ENCODE data around the gene GDPD2.
A peak's percentile ranks its signal among the peaks of the same experiment; 100 is the strongest.

GDPD2 gene

DNA sequence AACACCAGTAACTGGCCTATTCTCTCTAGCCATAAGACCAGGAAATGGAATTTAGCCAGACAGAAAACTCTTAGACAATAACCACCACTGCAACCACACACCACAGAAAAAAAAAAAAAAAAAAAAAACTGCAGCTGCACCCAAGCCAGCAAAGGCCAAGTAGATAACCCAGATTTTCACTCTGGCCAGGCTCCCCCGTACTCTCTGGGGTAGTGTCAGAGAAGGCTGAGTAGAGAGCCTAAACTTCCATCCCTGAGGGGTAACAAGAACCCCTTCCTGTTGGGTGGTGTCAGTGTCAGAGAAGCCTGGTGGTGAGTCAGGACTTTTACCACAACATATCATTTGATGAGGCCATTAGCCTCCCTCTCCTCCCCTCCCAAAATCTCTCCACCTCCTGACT is 15.9 kb downstream of the GDPD2 start:
- no peak for TF ChIP-seq POLR2A (IDR thresholded peaks at IDR 0.05; ENCODE audit: low read depth, low read length)
- no peak for TF ChIP-seq POLR2AphosphoS5 (IDR thresholded peaks at IDR 0.05; ENCODE audit: low read depth, low read length)
- no peak for TF ChIP-seq TAF1 (IDR thresholded peaks at IDR 0.05; ENCODE audit: borderline replicate concordance, low read depth, low read length)
- DNase-seq (ENCODE audit: insufficient read length) = no peak
- no peak for FAIRE-seq

DNA sequence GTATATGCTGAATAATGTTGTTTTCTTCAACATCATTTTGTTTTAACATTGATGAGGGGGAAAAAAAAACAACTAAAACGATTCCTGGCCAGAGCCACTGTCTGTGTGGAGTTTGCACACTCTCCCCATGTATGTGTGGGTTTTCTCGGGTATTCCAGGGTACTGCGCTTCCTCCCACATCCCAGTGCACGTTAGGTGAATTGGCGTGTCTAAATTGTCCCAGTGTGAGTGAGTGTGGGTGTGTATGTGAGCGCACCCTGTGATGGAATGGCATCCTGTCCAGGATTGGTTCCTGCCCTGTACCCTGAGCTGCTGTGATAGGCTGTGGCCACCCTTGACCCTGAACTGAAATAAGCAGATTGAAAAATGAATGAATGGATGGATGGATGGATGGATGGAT is 19.1 kb downstream of the GDPD2 start:
- DNase-seq (ENCODE audit: insufficient read length) = no peak
- TF ChIP-seq POLR2AphosphoS5 (IDR thresholded peaks at IDR 0.05; ENCODE audit: low read depth, low read length) = no peak
- TF ChIP-seq TAF1 (IDR thresholded peaks at IDR 0.05; ENCODE audit: borderline replicate concordance, low read depth, low read length) = no peak
- TF ChIP-seq POLR2A (IDR thresholded peaks at IDR 0.05; ENCODE audit: low read depth, low read length) = no peak
- FAIRE-seq = no peak

DNA sequence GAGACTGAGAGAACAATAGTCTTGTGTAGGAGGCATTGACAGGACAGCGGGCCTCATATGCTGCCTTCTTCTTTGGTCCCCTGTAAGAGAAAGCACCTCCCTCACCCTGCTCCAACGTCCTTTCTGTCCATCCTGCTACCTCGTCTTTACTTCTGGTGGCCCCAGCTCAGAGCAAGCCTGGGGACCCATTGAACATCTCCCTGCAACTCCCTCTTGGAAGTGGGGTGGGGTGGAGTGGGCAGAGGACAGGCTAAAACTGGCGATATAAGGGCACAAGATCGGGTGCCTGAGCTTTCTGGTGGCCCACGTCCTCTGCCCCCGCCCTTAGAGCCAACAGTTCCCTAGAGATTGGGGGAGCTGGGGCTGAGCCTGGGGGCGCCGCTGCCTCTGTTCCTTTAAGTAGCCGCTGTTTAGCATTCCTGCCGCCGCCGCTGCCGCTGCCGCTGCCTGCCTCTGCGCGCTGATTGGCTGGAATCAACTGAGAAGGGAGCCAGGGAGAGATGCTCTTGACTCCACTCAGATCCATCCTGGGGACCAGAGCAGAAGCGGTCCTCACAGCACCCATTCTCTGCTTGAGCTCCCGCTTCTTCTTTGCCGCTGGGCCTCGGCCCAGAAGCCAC is 21.3 kb downstream of the GDPD2 start, which contains the start of gene DLG3:
TSS of gene DLG3 (plus strand) at position 510 of the 620 bp plus-strand sequence. CDS start 367 bp downstream, outside the sequence.
- no peak for FAIRE-seq
- DNase-seq (ENCODE audit: insufficient read length) = no peak
- no peak for TF ChIP-seq POLR2A (IDR thresholded peaks at IDR 0.05; ENCODE audit: low read depth, low read length)
- no peak for TF ChIP-seq POLR2AphosphoS5 (IDR thresholded peaks at IDR 0.05; ENCODE audit: low read depth, low read length)
- TF ChIP-seq TAF1 (IDR thresholded peaks at IDR 0.05; ENCODE audit: borderline replicate concordance, low read depth, low read length) = no peak

DNA sequence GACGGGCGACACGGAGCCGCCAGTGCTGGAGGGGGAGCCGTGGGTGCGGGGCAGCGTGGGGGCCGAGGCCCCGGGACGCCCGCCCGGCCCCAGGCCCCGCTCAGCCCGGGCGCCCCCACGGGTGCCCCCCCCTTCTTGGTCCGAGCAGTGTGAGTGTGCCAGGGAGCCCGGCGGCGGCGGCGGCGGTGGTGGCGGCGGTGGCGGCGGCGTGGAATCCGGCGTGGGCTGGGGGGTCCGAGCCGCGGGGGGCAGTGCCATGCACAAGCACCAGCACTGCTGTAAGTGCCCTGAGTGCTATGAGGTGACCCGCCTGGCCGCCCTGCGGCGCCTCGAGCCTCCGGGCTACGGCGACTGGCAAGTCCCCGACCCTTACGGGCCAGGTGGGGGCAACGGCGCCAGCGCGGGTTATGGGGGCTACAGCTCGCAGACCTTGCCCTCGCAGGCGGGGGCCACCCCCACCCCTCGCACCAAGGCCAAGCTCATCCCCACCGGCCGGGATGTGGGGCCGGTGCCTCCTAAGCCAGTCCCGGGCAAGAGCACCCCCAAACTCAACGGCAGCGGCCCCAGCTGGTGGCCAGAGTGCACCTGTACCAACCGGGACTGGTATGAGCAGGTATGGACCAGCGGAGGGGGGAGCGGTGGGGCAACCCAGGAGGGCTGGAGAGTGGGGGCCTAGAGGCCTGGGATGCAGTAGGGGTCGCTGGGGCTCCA is 22.0 kb downstream of the GDPD2 start:
- FAIRE-seq = no peak
- DNase-seq (ENCODE audit: insufficient read length) = no peak
- TF ChIP-seq TAF1 (IDR thresholded peaks at IDR 0.05; ENCODE audit: borderline replicate concordance, low read depth, low read length) = no peak
- TF ChIP-seq POLR2AphosphoS5 (IDR thresholded peaks at IDR 0.05; ENCODE audit: low read depth, low read length) = no peak
- TF ChIP-seq POLR2A (IDR thresholded peaks at IDR 0.05; ENCODE audit: low read depth, low read length) = no peak

DNA sequence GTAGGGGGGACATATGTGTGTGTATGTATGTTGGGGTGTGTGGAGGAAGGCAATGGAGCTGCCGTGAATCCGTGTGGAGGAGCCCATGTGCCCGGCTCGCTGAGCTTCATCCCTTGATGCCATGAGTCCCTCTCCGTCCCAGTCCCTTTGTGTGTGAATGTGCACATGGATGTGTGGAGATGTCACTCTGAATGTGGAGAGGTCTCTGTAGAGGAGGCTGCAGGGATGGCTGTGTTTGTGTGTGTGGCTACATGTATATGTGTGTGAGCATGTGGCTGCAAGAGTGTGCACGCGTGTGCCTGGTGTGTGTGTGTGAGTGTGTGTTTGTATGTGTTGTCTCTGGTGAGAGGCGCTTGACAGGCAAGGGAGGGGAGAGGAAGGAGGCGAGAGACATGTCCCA is 22.8 kb downstream of the GDPD2 start:
- DNase-seq (ENCODE audit: insufficient read length) (no peak), FAIRE-seq (peak; percentile 24)
- no peak for TF ChIP-seq POLR2AphosphoS5 (IDR thresholded peaks at IDR 0.05; ENCODE audit: low read depth, low read length)
- no peak for TF ChIP-seq TAF1 (IDR thresholded peaks at IDR 0.05; ENCODE audit: borderline replicate concordance, low read depth, low read length)
- TF ChIP-seq POLR2A (IDR thresholded peaks at IDR 0.05; ENCODE audit: low read depth, low read length) = no peak

DNA sequence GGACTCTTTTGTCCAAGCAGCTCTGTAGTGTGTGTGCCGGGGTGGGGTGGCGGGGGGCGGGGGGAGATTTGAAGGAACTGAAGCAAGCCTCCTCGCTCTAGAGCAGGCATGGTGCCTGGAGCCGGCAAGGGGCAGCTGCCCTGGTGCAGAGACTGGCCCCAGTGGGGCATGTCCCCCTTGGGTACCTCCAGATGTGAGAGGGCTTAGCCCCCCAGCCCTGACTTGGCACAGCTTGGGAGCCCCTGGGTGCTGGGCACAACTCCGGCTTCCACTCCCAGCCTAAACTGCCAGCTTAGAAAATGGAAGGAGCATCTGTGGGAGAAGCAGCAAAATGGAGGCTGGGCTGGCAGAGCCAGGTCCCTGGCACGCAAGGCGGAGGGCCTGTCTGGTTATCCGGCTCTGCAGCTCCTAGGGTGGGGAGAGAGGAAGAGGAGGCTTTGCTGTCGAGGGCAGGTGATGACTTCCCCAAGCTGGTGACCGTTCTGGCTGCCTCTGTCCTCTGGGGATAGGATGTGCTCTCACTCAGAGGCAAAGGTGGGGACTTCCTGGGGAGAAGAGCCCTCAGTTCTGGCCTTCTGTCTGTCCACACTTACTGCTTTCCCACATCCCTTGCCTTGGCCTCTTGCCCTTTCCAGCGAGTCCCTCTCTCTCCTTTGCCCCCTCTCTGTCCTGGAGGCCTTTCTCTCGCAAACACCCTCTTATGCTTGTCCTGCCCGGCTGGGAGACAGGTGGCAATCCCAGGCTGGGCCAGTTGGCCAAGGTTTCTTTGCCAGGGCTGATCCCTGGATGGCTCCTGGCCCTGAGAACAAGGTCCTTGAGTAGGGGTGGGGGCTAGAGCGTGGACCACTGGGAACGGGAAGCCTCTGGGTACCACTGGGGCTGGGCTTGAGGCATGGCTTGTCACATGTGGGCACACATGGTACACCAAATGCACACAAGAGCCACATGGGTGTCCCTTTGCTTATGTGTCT is 23.6 kb downstream of the GDPD2 start:
- no peak for TF ChIP-seq POLR2A (IDR thresholded peaks at IDR 0.05; ENCODE audit: low read depth, low read length)
- no peak for TF ChIP-seq POLR2AphosphoS5 (IDR thresholded peaks at IDR 0.05; ENCODE audit: low read depth, low read length)
- TF ChIP-seq TAF1 (IDR thresholded peaks at IDR 0.05; ENCODE audit: borderline replicate concordance, low read depth, low read length) = no peak
- DNase-seq (ENCODE audit: insufficient read length) (no peak), FAIRE-seq (no peak)

DNA sequence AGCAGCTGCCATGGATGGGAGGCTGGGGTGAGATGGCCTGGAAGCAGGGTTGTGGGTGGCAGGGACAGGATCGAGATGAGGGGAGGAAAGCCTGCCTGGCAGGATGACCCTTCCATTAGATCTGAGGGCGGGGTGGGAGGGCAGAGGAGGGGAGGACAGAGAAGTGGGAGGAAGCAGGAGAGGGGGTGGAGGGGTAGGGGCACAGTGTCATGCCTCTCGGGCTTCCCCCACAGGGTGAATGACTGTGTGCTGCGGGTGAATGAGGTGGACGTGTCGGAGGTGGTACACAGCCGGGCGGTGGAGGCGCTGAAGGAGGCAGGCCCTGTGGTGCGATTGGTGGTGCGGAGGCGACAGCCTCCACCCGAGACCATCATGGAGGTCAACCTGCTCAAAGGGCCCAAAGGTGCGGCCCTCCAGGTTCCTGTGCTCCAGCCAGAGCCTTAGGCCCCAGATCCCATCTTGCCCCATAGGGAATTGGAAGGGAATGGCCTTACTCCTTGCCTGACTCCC is 26.4 kb downstream of the GDPD2 start:
- no peak for DNase-seq (ENCODE audit: insufficient read length)
- no peak for TF ChIP-seq TAF1 (IDR thresholded peaks at IDR 0.05; ENCODE audit: borderline replicate concordance, low read depth, low read length)
- no peak for TF ChIP-seq POLR2A (IDR thresholded peaks at IDR 0.05; ENCODE audit: low read depth, low read length)
- no peak for TF ChIP-seq POLR2AphosphoS5 (IDR thresholded peaks at IDR 0.05; ENCODE audit: low read depth, low read length)
- no peak for FAIRE-seq

DNA sequence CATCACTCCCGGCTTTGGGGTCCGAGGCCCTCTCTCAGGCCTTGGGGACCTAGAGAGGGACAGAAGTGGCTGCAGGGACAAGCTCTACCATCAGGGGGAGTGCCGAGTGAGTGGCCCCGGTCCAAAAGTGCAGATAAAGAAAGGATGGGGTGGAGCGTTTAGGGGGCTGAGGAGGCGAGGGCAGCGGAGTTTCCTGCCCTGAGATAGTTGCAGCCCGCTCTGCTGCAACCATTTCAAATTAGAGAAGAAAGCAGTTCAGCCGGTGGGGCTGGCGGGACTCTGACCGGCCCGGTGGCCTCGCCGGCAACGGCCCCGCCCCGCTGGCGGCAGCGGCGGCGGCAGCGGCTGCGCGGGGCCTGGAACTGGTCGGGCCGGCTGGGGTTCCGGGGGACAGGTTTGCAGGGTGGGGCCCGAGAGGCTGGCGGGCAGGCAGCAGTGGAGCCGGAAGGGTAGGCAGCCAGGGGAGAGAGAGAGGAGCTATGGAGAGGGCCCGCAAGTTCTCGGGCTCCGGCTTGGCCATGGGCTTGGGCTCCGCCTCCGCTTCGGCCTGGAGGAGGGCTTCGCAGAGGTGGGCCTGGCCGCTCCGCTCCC is 29.1 kb downstream of the GDPD2 start:
- no peak for TF ChIP-seq POLR2AphosphoS5 (IDR thresholded peaks at IDR 0.05; ENCODE audit: low read depth, low read length)
- TF ChIP-seq POLR2A (IDR thresholded peaks at IDR 0.05; ENCODE audit: low read depth, low read length) = no peak
- no peak for TF ChIP-seq TAF1 (IDR thresholded peaks at IDR 0.05; ENCODE audit: borderline replicate concordance, low read depth, low read length)
- DNase-seq (ENCODE audit: insufficient read length) (no peak), FAIRE-seq (no peak)

DNA sequence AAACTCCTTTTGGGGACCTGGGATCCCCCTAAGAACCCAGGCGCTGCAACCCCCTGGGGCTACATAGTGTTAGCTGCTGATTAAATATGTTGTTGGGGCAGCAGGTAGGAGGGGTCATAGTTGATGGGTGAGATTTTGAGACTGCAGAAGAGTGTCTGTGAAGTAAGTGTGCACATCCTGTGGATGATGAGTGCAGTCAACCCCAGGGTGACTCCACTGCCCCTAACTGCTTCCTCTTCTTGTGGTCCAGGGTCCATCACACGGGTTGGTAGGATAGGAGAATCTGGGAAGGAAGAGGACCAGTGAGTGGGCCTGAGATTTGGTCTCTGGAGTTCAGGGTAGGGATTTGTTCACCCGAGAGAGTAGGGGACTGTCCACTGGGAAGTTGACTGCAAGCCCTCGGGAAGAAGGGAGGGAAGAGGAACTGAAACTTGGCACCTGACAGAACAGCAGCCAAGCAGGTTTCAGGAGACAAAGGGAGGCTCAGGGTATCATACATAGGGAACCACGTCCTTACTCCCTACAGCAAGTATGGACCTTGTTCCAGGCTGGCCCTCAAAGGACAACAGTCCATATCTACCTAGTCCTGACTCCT is 30.0 kb downstream of the GDPD2 start:
- TF ChIP-seq POLR2A (IDR thresholded peaks at IDR 0.05; ENCODE audit: low read depth, low read length) = no peak
- no peak for FAIRE-seq

DNA sequence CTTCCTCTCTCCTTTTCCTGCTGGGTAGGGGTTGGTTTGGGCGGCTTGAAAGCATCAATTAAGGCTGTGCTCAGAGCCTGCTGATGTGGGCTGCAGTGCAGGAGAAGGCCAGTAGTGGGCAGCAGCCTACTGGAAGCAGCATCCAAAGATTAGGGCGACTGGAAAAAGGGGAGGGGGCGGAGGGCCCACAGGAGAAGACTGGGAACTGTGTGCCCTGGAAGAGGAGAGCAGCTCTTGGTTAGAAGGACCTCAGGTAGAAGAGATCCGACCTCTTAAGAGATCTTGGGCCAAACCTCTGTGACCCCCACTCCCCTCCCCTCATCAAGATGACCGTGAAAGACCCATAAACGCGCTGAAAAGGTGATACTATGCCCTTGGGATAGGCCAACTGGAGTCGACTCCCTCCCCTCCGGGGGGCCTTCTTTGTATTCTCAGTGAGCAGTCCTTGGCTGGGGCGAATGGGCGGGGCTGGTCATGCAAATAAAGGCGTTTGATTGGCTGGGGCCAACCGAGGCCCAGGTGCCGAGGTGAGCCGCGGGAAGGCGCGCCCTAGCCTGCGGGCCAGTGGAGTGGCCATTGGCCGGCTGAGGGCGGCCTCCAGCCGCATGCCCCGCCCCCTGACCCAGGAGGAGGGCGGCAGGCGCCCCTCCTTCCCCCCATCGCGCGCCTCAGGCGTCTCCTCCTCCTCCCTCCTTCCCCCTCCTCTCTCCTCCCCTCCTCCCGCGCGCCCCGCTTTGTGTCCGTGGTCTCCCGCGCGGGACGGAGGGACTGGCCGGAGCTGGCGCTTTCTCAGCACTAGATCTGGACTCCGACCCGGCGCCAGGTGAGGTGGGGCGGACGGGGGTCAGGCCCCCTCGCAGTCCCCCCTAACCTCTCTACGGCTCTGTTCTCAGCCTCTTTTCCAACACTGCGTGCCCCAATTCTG is 31.6 kb downstream of the GDPD2 start:
- peak; percentile 40 for FAIRE-seq
- peak; percentile 52 for DNase-seq (ENCODE audit: insufficient read length)
- no peak for TF ChIP-seq TAF1 (IDR thresholded peaks at IDR 0.05; ENCODE audit: borderline replicate concordance, low read depth, low read length)
- no peak for TF ChIP-seq POLR2A (IDR thresholded peaks at IDR 0.05; ENCODE audit: low read depth, low read length)

More for the DNA sequence above, 30.0 kb downstream of the GDPD2 start:
- no peak for DNase-seq (ENCODE audit: insufficient read length)
